Stimulated activated CD4-positive, alpha-beta T cell treated with anti-CD3 and anti-CD28 coated beads, Interleukin-4, amount 100 ng/mL, for 4 hours (primary cell): ENCODE results near the gene RASSF1.
A peak's percentile ranks its signal among the peaks of the same experiment; 100 is the strongest.
"Not testable (repeated sequence)": the region's sequence is repeated elsewhere in the genome, so short reads cannot be mapped to it uniquely, and the experiment has no call there.

Experiments used
- DNase-seq, 2 experiments: peaks; one replicate each; pipeline ENCODE4 v3.0.0-alpha.2; 2020

The RASSF1 gene

GRCh38 chr3:50322386-50323091 lies 18.1 kb downstream of the RASSF1 start, which contains the start of gene HYAL2:
Gene HYAL2 (minus strand): TSS chr3:50322745. CDS start chr3:50320489, 2,256 bp downstream.
- no peak for DNase-seq

GRCh38 chr3:50322115-50322385 lies 18.6 kb downstream of the RASSF1 start:
- no peak for DNase-seq

- peak; percentile 80 to 81 for DNase-seq
Observed at GRCh38 chr3:50321336-50322114, 19.1 kb downstream of the RASSF1 start.

GRCh38 chr3:50320853-50321335 lies 19.7 kb downstream of the RASSF1 start:
- DNase-seq, result peak; percentile 65 to 66

- no peak for DNase-seq
Observed at GRCh38 chr3:50319894-50320625, 20.6 kb downstream of the RASSF1 start.

GRCh38 chr3:50319181-50319893 lies 21.3 kb downstream of the RASSF1 start:
- no peak for DNase-seq

GRCh38 chr3:50318615-50319014 lies 22.0 kb downstream of the RASSF1 start:
- no peak for DNase-seq

- no peak for DNase-seq
Observed at GRCh38 chr3:50318163-50318562, 22.5 kb downstream of the RASSF1 start.

- DNase-seq, result no peak
Observed at GRCh38 chr3:50317300-50317699, 23.3 kb downstream of the RASSF1 start.

GRCh38 chr3:50316657-50317242 lies 23.9 kb downstream of the RASSF1 start:
- DNase-seq, result peak; percentile 42 to 64

GRCh38 chr3:50314816-50315215 lies 25.8 kb downstream of the RASSF1 start:
- DNase-seq, result no peak

- no peak for DNase-seq
Observed at GRCh38 chr3:50314342-50314741, 26.3 kb downstream of the RASSF1 start.

GRCh38 chr3:50312041-50312440 lies 28.6 kb downstream of the RASSF1 start:
- not testable (repeated sequence) for DNase-seq

- no peak for DNase-seq
Observed at GRCh38 chr3:50304601-50305000, 36.0 kb downstream of the RASSF1 start.

GRCh38 chr3:50303013-50303815 lies 37.4 kb downstream of the RASSF1 start, which contains the start of gene HYAL1:
Gene HYAL1 (minus strand): TSS chr3:50303574. CDS start chr3:50302956, 618 bp downstream.
- DNase-seq, result no peak

- no peak for DNase-seq
Observed at GRCh38 chr3:50302095-50303012, 38.3 kb downstream of the RASSF1 start.

- DNase-seq, result no peak
Observed at GRCh38 chr3:50300681-50301254, 39.9 kb downstream of the RASSF1 start.

- DNase-seq, result no peak
Observed at GRCh38 chr3:50299929-50300680, 40.5 kb downstream of the RASSF1 start.

- no peak for DNase-seq
Observed at GRCh38 chr3:50299638-50299928, 41.1 kb downstream of the RASSF1 start.
